Cardiac muscle cell (in vitro differentiated cells and primary cell): ENCODE data around the gene LRFN4. TPM values are rescaled to one million over a fixed set of nuclear protein-coding genes. Genes with fewer than 3 reads are reported as not detected.
A peak's percentile ranks its signal among the peaks of the same experiment; 100 is the strongest.

Experiments
- DNase-seq, 2 donors: peaks; one replicate each; pipeline versions ENCODE4 v3.0.0 to v3.0.0-alpha.2; 2010 to 2017; ENCODE audit warnings: low read depth in 1 of 2, low spot score in 1 of 2
- H3K27ac ChIP-seq: fragments of 200-600 bp; sonication (generic); 2 replicates; pipeline ENCODE4 v1.5.1; 2016
- H3K27me3 ChIP-seq: fragments of 200-600 bp; sonication (generic); 2 replicates; pipeline ENCODE4 v1.6.0; 2016; ENCODE audit warnings: control low read depth
- H3K36me3 ChIP-seq: fragments of 200-600 bp; sonication (generic); 2 replicates; pipeline ENCODE4 v1.5.1; 2016; ENCODE audit warnings: control low read depth
- H3K4me1 ChIP-seq: fragments of 200-600 bp; sonication (generic); 2 replicates; pipeline ENCODE4 v1.8.1; 2017; ENCODE audit warnings: low read depth, mild to moderate bottlenecking, mixed run types
- H3K4me3 ChIP-seq: fragments of 200-600 bp; sonication (generic); 2 replicates; pipeline ENCODE4 v1.5.1; 2016; ENCODE audit warnings: mild to moderate bottlenecking
- H3K9me3 ChIP-seq: fragments of 200-600 bp; sonication (generic); 2 replicates; pipeline ENCODE4 v1.5.1; 2017; ENCODE audit warnings: low read depth, mild to moderate bottlenecking, control low read depth
- polyA plus RNA-seq: library from polyadenylated mRNA; unstranded; fragments of >200 nt; fragmentation: Nextera tagmentation; extraction: Ambion mirVana; gene quantifications from 2 replicates; pipeline ENCODE4 v1.2.1, GENCODE V29; 2016
- total RNA-seq: library from RNA; depleted of rRNA; stranded (reverse); fragments of >200 nt; gene quantifications from 2 replicates; pipeline ENCODE4 v1.2.3, GENCODE V29; 2016
- TF ChIP-seq, protein P1 (sequence below): IDR thresholded peaks from 2 replicates; pipeline ENCODE4 v1.5.1; 2012; ENCODE audit warnings: low read depth, mild to moderate bottlenecking, low read length

The LRFN4 gene
- total and polyA plus RNA-seq, 2 experiments from 2014 or later = 41.6 to 50.4 TPM

DNA sequence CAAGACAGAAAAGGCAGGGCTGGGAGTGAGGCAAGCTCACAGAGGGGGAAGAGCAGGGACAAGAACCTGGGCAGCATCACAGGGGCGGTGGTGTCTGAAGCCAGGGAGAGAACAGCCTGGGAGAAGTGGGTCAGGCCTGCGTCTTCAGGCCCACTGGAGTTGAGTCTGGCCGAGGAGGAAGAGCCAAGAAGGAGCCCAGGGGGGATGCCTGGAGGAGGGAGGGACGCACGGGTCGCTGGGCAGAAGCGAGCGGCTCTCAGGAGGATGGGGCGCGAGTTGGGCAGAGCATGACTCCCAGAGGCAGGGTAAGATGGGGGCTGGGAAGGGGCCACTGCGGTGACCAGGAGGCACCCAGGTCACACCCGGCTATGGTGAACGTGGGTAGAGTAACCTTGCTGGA, 18.5 kb downstream of the LRFN4 start:
- no peaks in the 10 kb centered on the region for H3K36me3 ChIP-seq
- H3K9me3 ChIP-seq = no peaks in the 10 kb centered on the region
- H3K27me3 ChIP-seq = no peaks in the 10 kb centered on the region
- H3K4me3 ChIP-seq = no peak overlapping the region
- no peak for DNase-seq
- no peak overlapping the region for H3K27ac ChIP-seq
- TF ChIP-seq, protein P1, sequence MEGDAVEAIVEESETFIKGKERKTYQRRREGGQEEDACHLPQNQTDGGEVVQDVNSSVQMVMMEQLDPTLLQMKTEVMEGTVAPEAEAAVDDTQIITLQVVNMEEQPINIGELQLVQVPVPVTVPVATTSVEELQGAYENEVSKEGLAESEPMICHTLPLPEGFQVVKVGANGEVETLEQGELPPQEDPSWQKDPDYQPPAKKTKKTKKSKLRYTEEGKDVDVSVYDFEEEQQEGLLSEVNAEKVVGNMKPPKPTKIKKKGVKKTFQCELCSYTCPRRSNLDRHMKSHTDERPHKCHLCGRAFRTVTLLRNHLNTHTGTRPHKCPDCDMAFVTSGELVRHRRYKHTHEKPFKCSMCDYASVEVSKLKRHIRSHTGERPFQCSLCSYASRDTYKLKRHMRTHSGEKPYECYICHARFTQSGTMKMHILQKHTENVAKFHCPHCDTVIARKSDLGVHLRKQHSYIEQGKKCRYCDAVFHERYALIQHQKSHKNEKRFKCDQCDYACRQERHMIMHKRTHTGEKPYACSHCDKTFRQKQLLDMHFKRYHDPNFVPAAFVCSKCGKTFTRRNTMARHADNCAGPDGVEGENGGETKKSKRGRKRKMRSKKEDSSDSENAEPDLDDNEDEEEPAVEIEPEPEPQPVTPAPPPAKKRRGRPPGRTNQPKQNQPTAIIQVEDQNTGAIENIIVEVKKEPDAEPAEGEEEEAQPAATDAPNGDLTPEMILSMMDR = no peak
- H3K4me1 ChIP-seq = peaks cover 11% of the 10 kb centered on the region

DNA sequence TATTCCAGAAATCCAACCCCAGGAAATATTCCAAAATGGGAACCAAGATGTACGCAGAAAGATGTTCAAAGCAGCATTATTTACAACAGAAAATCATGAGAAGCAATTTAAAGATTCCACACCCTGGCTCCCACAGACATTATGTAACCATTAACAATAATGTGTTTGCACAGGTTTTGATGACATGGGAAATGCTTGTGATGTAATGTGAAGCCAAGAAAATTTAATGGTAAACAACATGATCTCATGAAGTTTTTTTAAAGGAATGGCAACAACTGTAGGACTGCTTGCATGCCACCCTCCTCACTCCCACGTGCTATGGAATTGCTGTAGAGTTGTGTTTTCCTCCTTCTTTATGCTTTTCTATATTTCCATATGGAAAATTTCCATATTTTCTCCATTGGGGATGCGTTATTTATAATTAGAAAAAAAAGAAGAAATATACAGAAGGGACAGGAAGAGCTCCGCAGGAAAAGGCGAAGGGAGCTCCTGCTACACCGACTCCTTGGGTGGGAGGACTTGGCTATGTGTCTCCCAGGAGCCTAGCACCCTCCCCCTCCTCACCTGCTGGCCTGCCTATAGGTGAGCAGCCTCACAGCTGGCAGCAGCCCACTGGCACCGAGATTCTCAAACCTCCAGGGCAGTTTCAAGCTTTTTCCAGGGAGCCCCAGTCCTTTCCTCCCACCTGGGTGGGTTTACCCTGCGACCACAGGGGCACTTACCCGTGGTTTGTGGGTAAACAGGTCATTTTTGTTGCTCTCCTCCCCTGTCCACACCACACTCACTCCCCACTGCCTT, 20.9 kb downstream of the LRFN4 start:
- no peak overlapping the region for H3K27ac ChIP-seq
- peaks cover 30% of the 10 kb centered on the region for H3K4me1 ChIP-seq
- H3K9me3 ChIP-seq = no peaks in the 10 kb centered on the region
- DNase-seq = peak in 1 of 2 donors; percentile 44
- no peaks in the 10 kb centered on the region for H3K27me3 ChIP-seq
- no peaks in the 10 kb centered on the region for H3K36me3 ChIP-seq
- TF ChIP-seq, protein P1 = no peak
- H3K4me3 ChIP-seq = no peak overlapping the region

DNA sequence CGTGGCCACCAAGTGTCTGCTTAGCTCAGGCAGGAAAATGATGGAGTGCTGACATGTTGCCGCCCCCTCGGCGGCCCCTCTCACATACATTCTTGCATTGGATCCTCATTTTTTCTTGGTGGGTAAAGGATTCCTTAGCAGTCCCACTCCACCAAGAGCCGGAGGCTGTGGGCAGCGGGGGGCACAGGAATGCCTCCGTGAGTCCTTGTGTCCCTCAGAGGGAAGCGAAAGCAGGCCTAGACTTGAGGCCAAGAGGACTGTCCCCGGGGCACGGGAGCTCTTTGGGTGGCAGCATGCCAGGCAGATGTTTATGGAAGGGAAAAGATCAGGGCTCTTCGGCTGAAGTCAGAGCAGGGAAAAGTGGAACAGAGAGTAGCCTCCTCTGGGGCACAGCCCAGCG, 21.6 kb downstream of the LRFN4 start:
- Histone ChIP-seq H3K27ac (no peak overlapping the region), H3K4me1 (peaks cover 35% of the 10 kb centered on the region), H3K9me3 (no peaks in the 10 kb centered on the region), H3K27me3 (no peaks in the 10 kb centered on the region), H3K4me3 (no peak overlapping the region), H3K36me3 (no peaks in the 10 kb centered on the region)
- TF ChIP-seq, protein P1 = no peak
- DNase-seq = peak in 1 of 2 donors; percentile 19

DNA sequence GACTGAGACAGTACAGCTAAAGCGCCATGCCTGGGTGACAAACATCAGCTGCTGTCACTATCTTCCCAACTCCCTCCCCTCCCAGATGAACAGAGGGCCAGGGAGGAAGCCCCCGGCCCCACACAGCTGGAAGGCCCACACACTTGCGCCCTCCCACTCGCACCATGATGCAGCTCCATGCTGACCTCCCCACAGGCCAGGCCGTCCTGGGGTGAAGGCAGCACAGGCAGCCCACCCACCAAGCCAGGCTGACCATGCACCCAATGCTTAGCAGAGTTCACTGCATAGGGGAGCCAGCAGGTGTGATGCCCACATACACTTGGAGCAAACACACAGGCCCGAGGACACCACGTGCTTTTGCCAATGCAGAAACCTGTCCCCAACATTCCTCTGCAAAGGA, 22.1 kb downstream of the LRFN4 start:
- H3K36me3 ChIP-seq = no peaks in the 10 kb centered on the region
- no peaks in the 10 kb centered on the region for H3K27me3 ChIP-seq
- TF ChIP-seq, protein P1 = no peak
- no peak for DNase-seq
- H3K27ac ChIP-seq = no peak overlapping the region
- no peaks in the 10 kb centered on the region for H3K9me3 ChIP-seq
- peaks cover 37% of the 10 kb centered on the region for H3K4me1 ChIP-seq
- no peak overlapping the region for H3K4me3 ChIP-seq

DNA sequence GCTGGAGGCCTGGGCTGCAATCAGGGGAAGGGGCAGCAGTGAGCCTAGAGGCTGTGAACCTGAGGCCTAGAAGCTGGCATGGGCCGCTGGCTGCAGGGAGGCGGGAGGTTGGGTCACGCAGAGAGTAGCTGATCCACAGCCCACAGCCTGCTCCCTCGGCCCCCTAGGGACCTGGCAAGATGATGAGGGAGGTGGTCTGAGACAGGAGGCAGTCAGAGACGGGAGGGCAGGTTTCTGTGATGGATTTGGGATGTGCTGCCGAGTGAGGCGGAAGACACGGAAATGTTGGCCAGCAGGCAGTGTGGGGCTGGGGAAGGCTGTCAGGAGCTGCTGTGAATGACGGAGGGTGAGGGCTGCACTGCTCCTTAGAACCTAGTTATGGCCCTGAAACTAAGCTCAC, 22.7 kb downstream of the LRFN4 start:
- TF ChIP-seq, protein P1 = no peak
- Histone ChIP-seq H3K9me3 (no peaks in the 10 kb centered on the region), H3K4me1 (peaks cover 37% of the 10 kb centered on the region), H3K36me3 (no peaks in the 10 kb centered on the region), H3K4me3 (no peak overlapping the region), H3K27me3 (no peaks in the 10 kb centered on the region), H3K27ac (no peak overlapping the region)
- DNase-seq = no peak
